ENCODE data around the gene ACTR6.

Gene ACTR6

GRCh38 chr12:100267603-100268281, 67.1 kb downstream of the ACTR6 start:
- no peak for DNase-seq

DNA sequence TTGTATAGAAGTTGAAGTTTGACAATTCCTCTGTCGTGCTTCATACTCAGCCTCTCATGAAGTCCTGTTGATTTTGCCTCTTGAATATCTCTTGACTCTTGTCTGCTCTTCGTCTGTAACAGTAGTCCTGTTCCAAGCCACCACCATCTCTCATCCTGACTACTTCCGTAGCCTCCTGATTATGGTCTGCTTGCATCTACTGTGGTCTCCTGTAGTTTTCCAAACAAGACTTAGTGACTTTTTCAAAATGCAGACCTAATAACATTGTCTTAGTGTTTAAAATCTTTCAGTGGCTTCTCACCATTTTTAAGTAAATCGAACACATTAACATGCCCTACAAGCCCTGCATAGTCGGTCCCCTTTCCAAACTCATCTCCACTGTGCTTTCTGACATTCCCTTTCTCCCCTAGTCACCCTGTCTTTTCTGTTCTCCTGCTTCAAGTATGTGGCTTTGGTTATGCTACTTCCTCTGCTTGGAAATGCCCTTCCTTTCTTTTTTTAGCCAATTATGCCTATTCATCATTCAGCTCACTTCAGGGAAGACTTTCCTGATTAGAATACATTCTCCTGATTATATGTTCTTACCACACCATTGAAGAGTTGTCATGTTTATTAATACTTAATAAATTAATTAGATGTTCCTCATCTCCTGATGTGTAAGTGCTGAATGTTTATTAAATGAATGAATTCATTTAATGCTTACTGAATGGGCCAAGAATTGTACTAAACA, 68.4 kb downstream of the ACTR6 start:
- no peak for DNase-seq

DNA sequence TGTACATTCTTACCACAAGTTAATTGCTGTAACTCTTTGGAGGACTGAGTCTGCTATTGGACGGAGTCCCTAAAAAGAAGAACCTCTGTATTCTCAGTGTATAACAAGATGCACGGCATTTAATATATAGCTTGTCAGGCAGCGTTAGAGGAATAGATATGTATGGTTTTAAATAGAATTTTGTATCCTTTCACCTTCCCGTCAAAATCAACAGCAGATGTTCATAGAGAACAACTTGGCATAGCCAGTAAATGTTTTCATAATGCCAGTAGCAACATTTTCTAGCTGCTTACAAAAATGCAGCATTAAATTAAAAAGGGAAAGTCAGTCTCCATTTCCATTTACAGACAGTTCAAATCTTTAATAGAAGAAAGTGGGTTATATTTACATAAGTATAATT, 73.2 kb downstream of the ACTR6 start:
- DNase-seq = no peak

All from activated CD8-positive, alpha-beta memory T cell treated with anti-CD3 and anti-CD28 coated beads for 24 hours (primary cell).